Activated naive CD4-positive, alpha-beta T cell treated with anti-CD3 and anti-CD28 coated beads, Interleukin-2, amount 50 U/mL, for 72 hours (primary cell): ENCODE measurements around the gene PSME3IP1. TPM values are rescaled to one million over a fixed set of nuclear protein-coding genes. Genes with fewer than 3 reads are reported as not detected.
A peak's percentile ranks its signal among the peaks of the same experiment; 100 is the strongest.

Experiments used
- ATAC-seq, 2 donors: fragments of 150-1000 bp; cut with Tn5 transposase; 2 replicates each; pipeline ENCODE4 v1.10.0; 2021; ENCODE audit warnings: mild to moderate bottlenecking in 2 of 2, moderate library complexity in 2 of 2
- DNase-seq, 2 donors: peaks; one replicate each; pipeline ENCODE4 v3.0.0; 2021 to 2022; ENCODE audit warnings: low spot score in 2 of 2
- H3K27ac Mint-ChIP-seq, 2 donors: one replicate each; pipeline ENCODE4 v1.8.0; 2022; ENCODE audit warnings: mild to moderate bottlenecking in 2 of 2, mixed read lengths in 2 of 2
- H3K36me3 Mint-ChIP-seq, 2 donors: one replicate each; pipeline ENCODE4 v1.8.0; 2022; ENCODE audit warnings: mixed read lengths in 2 of 2
- H3K9me3 Mint-ChIP-seq, 2 donors: one replicate each; pipeline ENCODE4 v1.8.0; 2022; ENCODE audit warnings: mixed read lengths in 2 of 2
- total RNA-seq, 2 donors: library from RNA; stranded (reverse); gene quantifications; one replicate each; pipeline ENCODE4 v1.2.3, GENCODE V29; 2022

PSME3IP1 gene
- total RNA-seq, 2 donors from 2014 or later, result 113 to 115 TPM

- Mint-ChIP-seq H3K27ac (peak overlapping the region; percentile 97 to 99), H3K9me3 (no peaks in the 10 kb centered on the region), H3K36me3 (peaks cover 24 to 27% of the 10 kb centered on the region in 2 donors)
- ATAC-seq (peak; percentile 20 to 21), DNase-seq (peak in 1 of 2 donors; percentile 59)
These were observed 344 bp downstream of the PSME3IP1 start for GRCh38 chr16:57185446-57185944.

DNA sequence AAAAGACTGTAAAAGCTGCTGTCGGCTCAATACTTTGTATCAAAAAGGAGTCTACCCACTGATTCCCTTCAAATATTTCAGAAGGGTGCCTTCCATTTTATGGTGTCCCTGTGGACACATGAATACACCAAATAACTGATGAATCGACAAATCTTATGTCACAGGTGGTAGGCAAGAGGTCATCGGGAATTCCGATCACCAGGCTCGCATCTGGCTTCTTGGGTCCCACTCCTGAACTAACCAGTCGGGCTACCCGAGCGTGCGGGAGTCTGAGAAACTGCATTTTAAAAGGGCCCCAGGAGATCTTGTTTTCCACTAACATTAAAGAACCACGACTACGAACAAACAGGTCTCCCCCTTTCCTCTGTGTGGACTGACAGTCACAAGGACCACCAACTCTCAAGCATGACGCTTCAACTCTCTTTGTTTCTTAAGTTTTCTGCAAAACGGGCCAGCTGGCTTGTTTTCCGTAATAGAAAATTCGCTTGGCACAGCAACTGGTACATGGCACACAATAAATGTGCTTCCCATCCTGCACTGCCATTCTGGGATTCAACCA, 873 bp downstream of the PSME3IP1 start:
- DNase-seq (no peak), ATAC-seq (no peak)
- peaks cover 24 to 27% of the 10 kb centered on the region in 2 donors for H3K36me3 Mint-ChIP-seq
- no peaks in the 10 kb centered on the region for H3K9me3 Mint-ChIP-seq
- peak overlapping the region; percentile 97 to 99 for H3K27ac Mint-ChIP-seq

- Mint-ChIP-seq H3K9me3 (no peaks in the 10 kb centered on the region), H3K27ac (peak overlapping the region in 1 of 2 donors; percentile 97), H3K36me3 (peaks cover 24 to 27% of the 10 kb centered on the region in 2 donors)
- ATAC-seq, result no peak
- DNase-seq, result no peak
These were observed 1.7 kb downstream of the PSME3IP1 start for GRCh38 chr16:57184113-57184512.

GRCh38 chr16:57179215-57179828, 6.5 kb downstream of the PSME3IP1 start:
- no peaks in the 10 kb centered on the region for H3K9me3 Mint-ChIP-seq
- DNase-seq, result no peak
- no peaks in the 10 kb centered on the region for H3K36me3 Mint-ChIP-seq
- ATAC-seq, result no peak
- no peak overlapping the region for H3K27ac Mint-ChIP-seq

- H3K9me3 Mint-ChIP-seq, result no peaks in the 10 kb centered on the region
- no peak overlapping the region for H3K27ac Mint-ChIP-seq
- ATAC-seq, result no peak
These were observed 7.0 kb downstream of the PSME3IP1 start for GRCh38 chr16:57178793-57179212.

GRCh38 chr16:57178196-57178595, 7.6 kb downstream of the PSME3IP1 start:
- no peaks in the 10 kb centered on the region for H3K36me3 Mint-ChIP-seq
- H3K9me3 Mint-ChIP-seq, result no peaks in the 10 kb centered on the region
- DNase-seq (no peak), ATAC-seq (no peak)
- no peak overlapping the region for H3K27ac Mint-ChIP-seq

More at GRCh38 chr16:57178793-57179212, 7.0 kb downstream of the PSME3IP1 start:
- DNase-seq, result no peak
- no peaks in the 10 kb centered on the region for H3K36me3 Mint-ChIP-seq

DNA sequence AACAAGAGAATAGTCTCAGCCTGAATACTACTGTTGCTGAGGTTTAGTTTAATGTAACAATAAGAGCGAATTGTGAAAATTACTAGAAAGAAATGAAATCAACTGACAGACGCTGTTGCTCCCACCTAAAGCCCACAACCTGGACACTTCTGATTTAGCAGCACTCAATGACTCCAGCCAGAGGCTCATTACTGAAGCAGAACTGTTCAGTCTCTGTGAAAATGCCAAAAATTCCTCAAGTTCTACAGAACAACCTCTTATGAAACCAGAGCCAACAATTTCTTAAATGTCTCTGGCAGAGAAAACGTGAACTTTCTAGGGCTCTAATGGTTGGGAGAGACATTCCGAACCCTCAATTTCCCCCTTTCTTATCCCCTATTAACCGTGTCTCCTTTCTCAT, 9.9 kb downstream of the PSME3IP1 start:
- peaks cover 0 to 5% of the 10 kb centered on the region in 2 donors for H3K36me3 Mint-ChIP-seq

DNA sequence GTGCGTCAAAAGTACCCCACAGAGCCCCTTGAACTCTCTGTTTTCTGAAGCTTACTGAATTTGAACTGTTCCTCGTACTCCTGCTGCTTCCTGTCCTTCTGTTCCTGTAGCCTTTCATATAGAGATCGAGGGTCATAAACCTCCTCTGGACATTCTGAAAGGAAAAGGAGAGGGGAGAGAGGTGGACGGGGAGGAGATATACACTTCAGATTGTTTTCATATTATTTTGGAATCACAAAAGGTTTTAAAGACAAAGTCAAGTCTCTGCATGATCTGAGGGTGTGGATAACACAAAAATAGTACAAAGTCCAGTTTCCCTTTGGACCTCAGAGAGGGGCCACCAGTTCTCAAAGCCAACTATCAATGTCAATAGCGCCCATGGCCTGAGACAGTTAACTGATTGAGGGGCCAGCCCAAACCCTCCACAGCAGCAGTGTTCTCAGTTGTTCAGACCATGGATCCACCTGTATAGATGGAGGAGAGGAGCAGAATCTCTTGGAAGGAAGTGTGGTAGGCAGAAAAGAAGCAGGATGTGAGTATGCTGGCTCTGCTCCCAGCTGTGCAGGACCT, 13.0 kb downstream of the PSME3IP1 start:
- H3K9me3 Mint-ChIP-seq, result no peaks in the 10 kb centered on the region
- peak overlapping the region in 1 of 2 donors; percentile 81 for H3K27ac Mint-ChIP-seq
- ATAC-seq, result no peak
- peaks cover 0 to 6% of the 10 kb centered on the region in 2 donors for H3K36me3 Mint-ChIP-seq
- DNase-seq, result no peak

More for the DNA sequence above, 9.9 kb downstream of the PSME3IP1 start:
- no peak overlapping the region for H3K27ac Mint-ChIP-seq
- no peak for ATAC-seq
- no peaks in the 10 kb centered on the region for H3K9me3 Mint-ChIP-seq
- DNase-seq, result no peak

DNA sequence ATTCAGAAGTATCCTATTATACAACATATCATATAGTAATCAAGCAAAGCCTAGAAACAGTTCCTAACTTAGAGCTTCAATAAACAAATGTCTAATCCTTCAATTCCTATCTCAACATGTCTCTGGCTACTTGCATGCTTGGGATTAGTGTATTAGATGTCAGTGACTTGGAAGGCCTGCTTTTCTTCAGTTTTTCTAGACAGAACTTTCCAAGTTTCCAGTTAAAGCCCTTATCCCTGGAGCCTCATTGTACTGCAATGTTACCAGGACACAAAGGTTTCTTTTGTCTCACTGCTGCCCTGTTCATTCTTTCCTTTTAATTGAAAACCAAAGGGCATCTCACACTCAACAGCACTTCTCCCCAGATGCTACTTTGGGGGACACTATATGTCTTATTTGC, 16.5 kb downstream of the PSME3IP1 start:
- ATAC-seq, result no peak
- H3K36me3 Mint-ChIP-seq, result peaks cover 0 to 18% of the 10 kb centered on the region in 2 donors
- no peaks in the 10 kb centered on the region for H3K9me3 Mint-ChIP-seq
- DNase-seq, result no peak
- H3K27ac Mint-ChIP-seq, result no peak overlapping the region

- Mint-ChIP-seq H3K36me3 (peaks cover 4 to 25% of the 10 kb centered on the region in 2 donors), H3K27ac (no peak overlapping the region), H3K9me3 (no peaks in the 10 kb centered on the region)
- DNase-seq (no peak), ATAC-seq (peak; percentile 51 to 75)
These were observed 17.9 kb downstream of the PSME3IP1 start for GRCh38 chr16:57167953-57168352.

GRCh38 chr16:57167538-57167937, 18.3 kb downstream of the PSME3IP1 start:
- Mint-ChIP-seq H3K9me3 (no peaks in the 10 kb centered on the region), H3K27ac (no peak overlapping the region), H3K36me3 (peaks cover 4 to 25% of the 10 kb centered on the region in 2 donors)
- DNase-seq (no peak), ATAC-seq (no peak)

DNA sequence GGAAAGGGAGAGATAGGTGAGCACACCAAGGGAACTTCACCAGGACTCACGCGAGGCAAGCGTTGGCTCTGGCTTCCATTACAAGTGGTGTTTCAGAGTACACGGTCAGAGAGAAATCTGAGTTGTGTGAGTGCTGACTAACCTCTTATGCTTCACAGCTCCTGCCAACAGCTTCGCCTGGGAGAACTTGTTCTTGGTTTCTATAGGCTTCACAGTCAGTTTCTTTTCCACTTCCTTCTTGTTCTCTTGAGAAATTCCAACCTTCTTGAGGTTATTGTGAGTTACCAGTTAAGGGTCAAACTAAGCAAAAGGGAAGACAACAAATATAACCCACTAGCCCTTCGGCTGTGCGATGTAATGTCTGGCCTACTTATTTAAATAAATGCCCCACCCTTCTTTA, 18.9 kb downstream of the PSME3IP1 start:
- ATAC-seq (no peak), DNase-seq (no peak)
- Mint-ChIP-seq H3K9me3 (no peaks in the 10 kb centered on the region), H3K27ac (no peak overlapping the region), H3K36me3 (peaks cover 4 to 25% of the 10 kb centered on the region in 2 donors)

- DNase-seq (no peak), ATAC-seq (no peak)
- Mint-ChIP-seq H3K27ac (no peak overlapping the region), H3K9me3 (no peaks in the 10 kb centered on the region), H3K36me3 (peaks cover 4 to 25% of the 10 kb centered on the region in 2 donors)
These were observed 19.4 kb downstream of the PSME3IP1 start for GRCh38 chr16:57166451-57166850.

GRCh38 chr16:57165938-57166337, 19.9 kb downstream of the PSME3IP1 start:
- no peak overlapping the region for H3K27ac Mint-ChIP-seq
- H3K36me3 Mint-ChIP-seq, result peaks cover 4 to 21% of the 10 kb centered on the region in 2 donors
- no peaks in the 10 kb centered on the region for H3K9me3 Mint-ChIP-seq
- ATAC-seq (no peak), DNase-seq (no peak)

- H3K27ac Mint-ChIP-seq, result no peak overlapping the region
- no peaks in the 10 kb centered on the region for H3K9me3 Mint-ChIP-seq
- no peak for ATAC-seq
These were observed 20.4 kb downstream of the PSME3IP1 start for GRCh38 chr16:57165483-57165882.

DNA sequence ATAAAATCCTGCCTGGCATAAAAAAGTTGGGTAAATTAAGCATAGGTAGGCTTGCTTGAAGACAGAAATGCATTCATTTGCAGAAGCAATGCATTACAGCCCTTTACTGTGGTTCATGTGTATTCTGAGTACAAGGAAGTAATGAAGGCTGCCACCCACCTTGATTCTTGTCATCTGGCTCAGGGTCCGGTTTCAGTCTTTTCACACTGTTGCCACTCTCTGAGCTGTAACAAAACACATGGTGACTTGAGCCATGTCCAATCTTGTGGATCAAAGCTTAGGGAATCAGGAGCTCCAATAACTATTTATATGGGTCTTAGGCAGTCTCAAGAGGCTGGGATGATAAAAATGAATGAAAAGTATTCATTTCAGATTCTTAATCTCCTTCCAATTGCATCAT, 22.0 kb downstream of the PSME3IP1 start:
- Mint-ChIP-seq H3K9me3 (no peaks in the 10 kb centered on the region), H3K36me3 (peaks cover 13 to 29% of the 10 kb centered on the region in 2 donors), H3K27ac (no peak overlapping the region)
- ATAC-seq, result no peak
- no peak for DNase-seq

More at GRCh38 chr16:57165483-57165882, 20.4 kb downstream of the PSME3IP1 start:
- no peak for DNase-seq
- H3K36me3 Mint-ChIP-seq, result peaks cover 4 to 19% of the 10 kb centered on the region in 2 donors

DNA sequence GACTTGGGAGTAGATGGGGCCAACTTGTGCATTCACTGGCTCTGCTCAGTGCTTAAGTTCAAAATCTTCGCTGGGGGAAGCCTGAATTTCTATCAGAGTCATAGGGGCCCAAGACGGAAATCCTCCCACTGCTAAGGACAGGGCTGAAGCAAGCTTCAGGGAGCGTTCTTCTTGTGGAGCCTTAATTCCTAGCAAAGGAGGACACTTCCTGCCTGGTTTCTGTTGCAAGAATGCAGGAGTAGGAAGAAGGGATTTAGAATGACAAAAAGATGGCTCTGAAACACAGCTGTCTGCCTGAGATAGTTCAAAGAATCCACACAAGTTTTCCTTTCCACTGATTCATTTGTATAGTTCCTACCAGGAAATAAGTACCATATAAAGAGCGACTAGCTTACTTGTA, 26.4 kb downstream of the PSME3IP1 start:
- ATAC-seq (no peak), DNase-seq (no peak)
- Mint-ChIP-seq H3K9me3 (no peaks in the 10 kb centered on the region), H3K36me3 (peaks cover 26 to 46% of the 10 kb centered on the region in 2 donors), H3K27ac (no peak overlapping the region)
